ENCODE data around the gene CDK2.
"Not testable (repeated sequence)": the region's sequence is repeated elsewhere in the genome, so short reads cannot be mapped to it uniquely, and the experiment has no call there.

The CDK2 gene

GRCh38 chr12:55966408-55967281 is at the start of gene CDK2:
CDK2 (plus strand) TSS chr12:55966830; CDS start chr12:55967009, 179 bp downstream.
- DNase-seq (ENCODE audit: insufficient read length, low spot score) (peak; percentile 88), FAIRE-seq (no peak)

GRCh38 chr12:55919032-55919431 is 47.6 kb upstream of the CDK2 start:
- not testable (repeated sequence) for FAIRE-seq

DNA sequence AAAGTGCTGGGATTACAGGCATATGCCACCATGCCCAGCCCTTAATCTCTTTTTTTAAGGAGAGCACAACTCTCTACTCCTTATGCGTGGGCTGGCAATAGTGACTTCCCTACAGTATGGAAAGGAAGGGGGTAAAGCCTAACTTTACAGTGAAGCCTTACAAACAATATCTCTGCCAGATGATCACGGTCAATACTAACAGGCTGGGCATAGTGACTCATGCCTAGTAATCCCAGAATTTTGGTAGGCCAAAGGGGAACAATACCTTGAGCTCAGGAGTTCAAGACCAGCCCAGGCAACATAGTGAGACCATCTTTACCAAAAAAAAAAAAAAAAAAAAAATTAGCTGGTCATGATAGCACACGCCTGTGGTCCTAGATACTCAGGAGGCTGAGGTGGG is 44.5 kb upstream of the CDK2 start:
- FAIRE-seq (no peak), DNase-seq (ENCODE audit: insufficient read length, low spot score) (no peak)

More at GRCh38 chr12:55919032-55919431, 47.6 kb upstream of the CDK2 start:
- not testable (repeated sequence) for DNase-seq (ENCODE audit: insufficient read length, low spot score)

GRCh38 chr12:55923648-55924047 is 43.0 kb upstream of the CDK2 start:
- not testable (repeated sequence) for FAIRE-seq; DNase-seq (ENCODE audit: insufficient read length, low spot score)

DNA sequence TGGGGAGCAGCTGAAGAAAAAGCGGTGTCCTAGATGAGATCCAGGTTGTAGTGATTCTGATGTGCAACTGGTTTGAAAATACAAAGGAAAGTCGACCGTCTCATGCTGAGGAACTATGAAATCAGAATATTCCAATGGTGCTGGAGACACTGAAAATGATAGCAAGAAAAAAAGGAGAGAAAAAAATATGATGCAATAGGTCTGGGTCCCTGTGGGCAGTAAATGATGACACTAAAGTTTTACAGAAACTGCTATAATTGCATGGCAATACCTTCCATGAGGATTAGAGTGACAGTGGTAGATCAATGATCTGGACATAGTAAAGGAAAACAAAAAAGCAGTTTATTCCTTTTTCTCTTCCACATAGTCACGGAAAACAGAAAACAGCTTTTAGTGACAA is 41.3 kb upstream of the CDK2 start:
- DNase-seq (ENCODE audit: insufficient read length, low spot score): no peak
- no peak for FAIRE-seq

GRCh38 chr12:55925870-55926737 is 40.5 kb upstream of the CDK2 start:
- FAIRE-seq: no peak

GRCh38 chr12:55926738-55927587 is 39.7 kb upstream of the CDK2 start:
- FAIRE-seq (peak; percentile 60), DNase-seq (ENCODE audit: insufficient read length, low spot score) (peak; percentile 93)

More at GRCh38 chr12:55925870-55926737, 40.5 kb upstream of the CDK2 start:
- DNase-seq (ENCODE audit: insufficient read length, low spot score): no peak

- FAIRE-seq (no peak), DNase-seq (ENCODE audit: insufficient read length, low spot score) (no peak)
Observed at GRCh38 chr12:55927588-55928502, 38.8 kb upstream of the CDK2 start, which contains the start of gene PYM1. PYM1 (minus strand) TSS chr12:55927894; CDS start chr12:55927761, 133 bp downstream.

GRCh38 chr12:55929306-55929791 is 37.3 kb upstream of the CDK2 start:
- FAIRE-seq: no peak
- no peak for DNase-seq (ENCODE audit: insufficient read length, low spot score)

GRCh38 chr12:55930771-55931316 is 35.8 kb upstream of the CDK2 start, which contains the start of gene DGKA:
DGKA (plus strand) TSS chr12:55931162; CDS start chr12:55936504, 5,342 bp downstream.
- no peak for FAIRE-seq
- peak; percentile 57 for DNase-seq (ENCODE audit: insufficient read length, low spot score)

DNA sequence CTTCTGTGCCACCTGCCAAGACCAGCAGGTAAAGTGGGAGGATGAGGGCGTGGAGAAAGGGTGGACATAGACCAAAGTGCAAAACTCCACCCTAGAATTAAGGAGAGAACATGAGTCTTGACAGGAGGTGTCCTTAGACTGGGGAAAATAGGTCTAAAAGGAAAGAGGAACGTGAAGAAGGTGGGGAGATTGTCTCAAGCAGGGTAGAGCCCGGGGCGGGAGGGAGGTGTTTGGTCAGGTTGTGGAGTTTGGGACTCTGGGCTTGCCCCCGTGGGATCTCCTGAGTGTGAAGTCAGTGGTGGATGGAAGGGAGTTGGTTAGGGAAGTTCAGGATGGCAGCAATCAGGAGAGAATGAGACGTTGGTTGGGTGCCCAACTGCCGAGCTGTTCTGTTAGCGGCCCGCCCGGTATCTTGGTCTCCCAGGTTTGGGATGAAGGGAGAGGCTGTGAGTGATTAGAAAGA is 35.3 kb upstream of the CDK2 start:
- FAIRE-seq (no peak), DNase-seq (ENCODE audit: insufficient read length, low spot score) (no peak)

DNA sequence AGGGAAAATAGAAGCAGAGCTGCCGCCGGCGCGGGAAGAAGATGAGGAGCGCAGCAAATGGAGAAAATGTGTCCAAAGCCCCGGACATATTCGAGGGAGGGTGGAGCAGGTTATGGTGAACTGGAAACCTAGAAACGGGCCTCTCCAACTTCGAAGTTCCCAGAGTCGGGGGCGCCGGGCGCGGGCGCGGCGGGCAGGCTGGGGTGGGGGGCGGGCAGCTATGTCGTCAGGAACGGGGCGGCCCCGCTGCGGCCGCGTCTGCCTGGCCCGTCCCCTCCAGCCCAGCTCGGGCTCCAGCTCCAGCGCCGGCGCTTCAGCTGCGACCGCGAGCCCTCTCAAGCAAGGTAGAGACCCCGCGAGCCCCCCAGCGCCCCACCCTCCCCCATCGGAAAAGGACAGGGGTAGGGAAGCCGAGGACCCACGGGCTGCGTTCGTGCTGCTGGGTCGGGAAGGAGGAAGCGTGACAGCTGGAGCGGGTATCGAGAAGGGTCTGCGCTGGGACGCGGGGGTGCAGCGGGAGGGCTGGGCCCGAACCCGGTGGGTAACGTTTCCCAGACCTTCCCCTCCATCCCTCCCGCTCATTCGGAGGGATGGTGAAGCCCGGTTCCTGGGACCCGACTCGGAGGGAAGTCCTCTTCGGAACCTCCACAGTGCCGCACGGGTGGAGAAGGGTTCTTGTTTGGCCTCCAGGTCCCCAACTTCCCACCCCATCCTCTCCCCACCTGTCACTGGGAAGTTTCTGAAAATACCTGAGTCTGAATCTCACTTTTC is 34.7 kb upstream of the CDK2 start:
- peak; percentile 35 for DNase-seq (ENCODE audit: insufficient read length, low spot score)
- FAIRE-seq: no peak

GRCh38 chr12:55932551-55932910 is 34.1 kb upstream of the CDK2 start:
- no peak for FAIRE-seq
- DNase-seq (ENCODE audit: insufficient read length, low spot score): no peak

GRCh38 chr12:55933169-55933798 is 33.3 kb upstream of the CDK2 start:
- FAIRE-seq: no peak
- peak; percentile 72 for DNase-seq (ENCODE audit: insufficient read length, low spot score)

DNA sequence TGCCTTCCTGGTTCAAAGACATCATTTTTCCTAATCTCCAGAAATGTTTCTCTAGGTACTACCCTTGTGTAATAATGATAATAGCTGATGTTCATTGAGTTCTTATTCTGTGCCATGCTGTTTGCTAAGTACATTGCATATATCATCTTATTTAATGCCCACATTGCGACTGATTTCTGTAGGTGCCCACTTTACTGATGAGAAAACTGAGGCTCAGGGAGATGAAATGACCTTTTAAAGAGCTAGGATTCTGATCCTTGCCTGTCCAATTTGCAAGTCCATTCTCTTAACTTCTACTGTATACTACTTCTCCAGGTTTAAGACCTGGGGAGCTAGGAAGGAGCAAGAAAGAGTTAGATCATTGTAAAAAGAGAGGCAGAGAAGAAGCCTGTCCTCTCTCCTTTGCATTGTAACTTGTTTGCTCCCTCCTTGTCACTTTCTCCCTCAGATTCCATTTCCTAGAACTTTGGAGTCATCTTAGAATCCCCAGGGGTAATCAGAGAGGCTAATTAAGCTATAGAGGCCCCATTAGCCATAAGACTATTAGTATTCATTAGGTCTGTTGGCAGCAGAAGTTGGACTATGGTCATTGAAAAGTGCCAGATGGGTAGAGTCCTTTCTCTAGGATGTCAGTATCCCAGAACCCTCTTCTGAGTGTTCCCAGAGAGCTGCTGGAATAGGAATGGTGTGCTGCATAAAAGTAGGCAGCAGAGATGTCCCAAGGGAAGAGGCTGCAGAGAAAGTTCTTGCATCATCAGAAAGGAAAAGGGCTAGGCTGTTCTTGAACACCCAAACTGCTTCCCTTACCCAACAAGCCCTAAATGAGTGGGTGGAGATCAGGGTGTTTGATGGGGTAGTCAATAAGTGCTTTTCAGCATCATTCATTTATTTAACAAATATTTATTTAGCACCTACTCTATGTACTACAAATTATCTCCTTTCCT is 32.6 kb upstream of the CDK2 start:
- no peak for FAIRE-seq

GRCh38 chr12:55934773-55935172 is 31.9 kb upstream of the CDK2 start:
- FAIRE-seq (no peak), DNase-seq (ENCODE audit: insufficient read length, low spot score) (no peak)

More for the DNA sequence above, 32.6 kb upstream of the CDK2 start:
- DNase-seq (ENCODE audit: insufficient read length, low spot score): no peak
